ENCODE measurements around the gene GPX3. TPM values are rescaled to one million over a fixed set of nuclear protein-coding genes. Genes with fewer than 3 reads are reported as not detected.

The GPX3 gene
- total RNA-seq, 1 experiment from 2014 or later, result 3.3 TPM

- DNase-seq, result no peak
- peaks cover 31% of the 10 kb centered on the region for H3K4me1 ChIP-seq
- no peaks in the 10 kb centered on the region for H3K27me3 ChIP-seq
- no peaks in the 10 kb centered on the region for H3K9me3 ChIP-seq (replicated peaks)
- no peak overlapping the region for H3K27ac ChIP-seq
- H3K36me3 ChIP-seq, result peaks cover 2% of the 10 kb centered on the region; the same call in 1 of the 2 replicates
- H3K4me3 ChIP-seq, result no peak overlapping the region
Measured at GRCh38 chr5:151067632-151068432, 47.4 kb downstream of the GPX3 start.

GRCh38 chr5:151068433-151069197, 48.2 kb downstream of the GPX3 start:
- Histone ChIP-seq H3K27me3 (no peaks in the 10 kb centered on the region), H3K4me1 (peaks cover 26% of the 10 kb centered on the region), H3K36me3 (0 out of 2 replicates have a peak, but pooled peaks cover 4% of the 10 kb centered on the region), H3K27ac (no peak overlapping the region), H3K4me3 (no peak overlapping the region), H3K9me3 (replicated peaks) (no peaks in the 10 kb centered on the region)
- peak; percentile 63 to 69 for DNase-seq

- Histone ChIP-seq H3K4me1 (peaks cover 24% of the 10 kb centered on the region), H3K27ac (no peak overlapping the region), H3K27me3 (no peaks in the 10 kb centered on the region), H3K4me3 (no peak overlapping the region), H3K36me3 (0 out of 2 replicates have a peak, but pooled peaks cover 5% of the 10 kb centered on the region), H3K9me3 (replicated peaks) (no peaks in the 10 kb centered on the region)
- DNase-seq, result no peak
Measured at GRCh38 chr5:151070449-151070848, 50.1 kb downstream of the GPX3 start.

GRCh38 chr5:151071021-151071420, 50.6 kb downstream of the GPX3 start:
- no peak for DNase-seq
- Histone ChIP-seq H3K27ac (no peak overlapping the region), H3K9me3 (replicated peaks) (no peaks in the 10 kb centered on the region), H3K4me3 (no peak overlapping the region), H3K4me1 (peaks cover 24% of the 10 kb centered on the region), H3K27me3 (no peaks in the 10 kb centered on the region), H3K36me3 (0 out of 2 replicates have a peak, but pooled peaks cover 5% of the 10 kb centered on the region)

- no peaks in the 10 kb centered on the region for H3K27me3 ChIP-seq
- 0 out of 2 replicates have a peak, but pooled peaks cover 5% of the 10 kb centered on the region for H3K36me3 ChIP-seq
- no peaks in the 10 kb centered on the region for H3K9me3 ChIP-seq (replicated peaks)
- no peak for DNase-seq
- H3K4me1 ChIP-seq, result peaks cover 24% of the 10 kb centered on the region
- H3K4me3 ChIP-seq, result no peak overlapping the region
- H3K27ac ChIP-seq, result no peak overlapping the region
Measured at GRCh38 chr5:151071848-151072629, 51.6 kb downstream of the GPX3 start.

GRCh38 chr5:151072630-151073025, 52.2 kb downstream of the GPX3 start:
- no peak overlapping the region for H3K4me3 ChIP-seq
- 0 out of 2 replicates have a peak, but pooled peaks cover 5% of the 10 kb centered on the region for H3K36me3 ChIP-seq
- H3K27ac ChIP-seq, result no peak overlapping the region
- no peak for DNase-seq
- no peaks in the 10 kb centered on the region for H3K27me3 ChIP-seq
- H3K4me1 ChIP-seq, result peaks cover 24% of the 10 kb centered on the region
- no peaks in the 10 kb centered on the region for H3K9me3 ChIP-seq (replicated peaks)

- no peak for DNase-seq
- Histone ChIP-seq H3K9me3 (replicated peaks) (no peaks in the 10 kb centered on the region), H3K27me3 (no peaks in the 10 kb centered on the region), H3K4me1 (peaks cover 22% of the 10 kb centered on the region), H3K27ac (no peak overlapping the region), H3K36me3 (0 out of 2 replicates have a peak, but pooled peaks cover 5% of the 10 kb centered on the region), H3K4me3 (no peak overlapping the region)
Measured at GRCh38 chr5:151073280-151073679, 52.9 kb downstream of the GPX3 start.

GRCh38 chr5:151074557-151074956, 54.2 kb downstream of the GPX3 start:
- no peak overlapping the region for H3K27ac ChIP-seq
- peaks cover 10% of the 10 kb centered on the region for H3K4me1 ChIP-seq
- H3K36me3 ChIP-seq, result 0 out of 2 replicates have a peak, but pooled peaks cover 5% of the 10 kb centered on the region
- no peak overlapping the region for H3K4me3 ChIP-seq
- H3K27me3 ChIP-seq, result no peaks in the 10 kb centered on the region
- no peak for DNase-seq
- H3K9me3 ChIP-seq (replicated peaks), result no peaks in the 10 kb centered on the region

GRCh38 chr5:151075698-151076331, 55.4 kb downstream of the GPX3 start:
- no peaks in the 10 kb centered on the region for H3K27me3 ChIP-seq
- no peak overlapping the region for H3K4me3 ChIP-seq
- no peaks in the 10 kb centered on the region for H3K9me3 ChIP-seq (replicated peaks)
- 0 out of 2 replicates have a peak, but pooled peaks cover 5% of the 10 kb centered on the region for H3K36me3 ChIP-seq
- H3K4me1 ChIP-seq, result 0 out of 2 replicates have a peak, but pooled peaks cover 3% of the 10 kb centered on the region
- DNase-seq, result no peak
- no peak overlapping the region for H3K27ac ChIP-seq

GRCh38 chr5:151076616-151077015, 56.2 kb downstream of the GPX3 start:
- H3K9me3 ChIP-seq (replicated peaks), result no peaks in the 10 kb centered on the region
- H3K27me3 ChIP-seq, result no peaks in the 10 kb centered on the region
- 0 out of 2 replicates have a peak, but pooled peaks cover 5% of the 10 kb centered on the region for H3K36me3 ChIP-seq
- no peak for DNase-seq
- H3K4me1 ChIP-seq, result peaks cover 3% of the 10 kb centered on the region; the same call in 1 of the 2 replicates
- no peak overlapping the region for H3K4me3 ChIP-seq
- no peak overlapping the region for H3K27ac ChIP-seq

GRCh38 chr5:151077419-151077818, 57.0 kb downstream of the GPX3 start:
- Histone ChIP-seq H3K36me3 (0 out of 2 replicates have a peak, but pooled peaks cover 5% of the 10 kb centered on the region), H3K4me3 (no peak overlapping the region), H3K27me3 (no peaks in the 10 kb centered on the region), H3K9me3 (replicated peaks) (no peaks in the 10 kb centered on the region), H3K4me1 (peaks cover 11% of the 10 kb centered on the region), H3K27ac (no peak overlapping the region)
- no peak for DNase-seq

- Histone ChIP-seq H3K27me3 (no peaks in the 10 kb centered on the region), H3K4me3 (no peak overlapping the region), H3K36me3 (0 out of 2 replicates have a peak, but pooled peaks cover 5% of the 10 kb centered on the region), H3K4me1 (peaks cover 17% of the 10 kb centered on the region), H3K27ac (no peak overlapping the region), H3K9me3 (replicated peaks) (no peaks in the 10 kb centered on the region)
- DNase-seq, result no peak
Measured at GRCh38 chr5:151077967-151078366, 57.6 kb downstream of the GPX3 start.
